PC-9 (cell line): ENCODE results near the gene TPRG1L.

ENCODE experiments used
- EZH2 ChIP-seq: fragments of 200-600 bp; sonication (generic); IDR thresholded peaks from 2 replicates; pipeline ENCODE4 v1.8.0; 2017; ENCODE audit warnings: antibody characterized with exemption, low read depth
- TF ChIP-seq, protein P1 (sequence below): fragments of 200-600 bp; sonication (generic); conservative IDR thresholded peaks from 2 replicates; pipeline ENCODE4 v1.6.1; 2017; ENCODE audit warnings: mixed run types, antibody characterized with exemption, mild to moderate bottlenecking, moderate library complexity

DNA sequence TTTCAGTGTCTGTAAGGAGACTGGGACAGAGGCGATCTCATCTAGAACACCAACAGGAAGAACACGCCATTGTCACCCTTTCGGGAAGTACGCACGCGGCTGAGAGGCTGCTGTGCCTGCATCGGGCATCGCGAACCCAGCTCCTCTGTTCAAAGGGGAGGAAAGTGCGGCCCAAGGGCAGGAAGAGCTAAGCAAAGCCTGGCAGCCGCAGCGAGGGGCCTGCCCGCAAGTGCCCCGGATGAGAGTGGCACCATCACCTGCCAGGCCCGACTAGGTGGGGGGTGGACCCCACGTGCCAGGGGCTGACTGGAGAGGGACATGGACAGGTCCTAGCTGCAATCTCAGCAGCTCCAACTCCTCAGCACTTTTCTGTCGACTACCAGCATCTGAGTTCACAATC, 7.5 kb downstream of the TPRG1L start:
- TF ChIP-seq, protein P1, sequence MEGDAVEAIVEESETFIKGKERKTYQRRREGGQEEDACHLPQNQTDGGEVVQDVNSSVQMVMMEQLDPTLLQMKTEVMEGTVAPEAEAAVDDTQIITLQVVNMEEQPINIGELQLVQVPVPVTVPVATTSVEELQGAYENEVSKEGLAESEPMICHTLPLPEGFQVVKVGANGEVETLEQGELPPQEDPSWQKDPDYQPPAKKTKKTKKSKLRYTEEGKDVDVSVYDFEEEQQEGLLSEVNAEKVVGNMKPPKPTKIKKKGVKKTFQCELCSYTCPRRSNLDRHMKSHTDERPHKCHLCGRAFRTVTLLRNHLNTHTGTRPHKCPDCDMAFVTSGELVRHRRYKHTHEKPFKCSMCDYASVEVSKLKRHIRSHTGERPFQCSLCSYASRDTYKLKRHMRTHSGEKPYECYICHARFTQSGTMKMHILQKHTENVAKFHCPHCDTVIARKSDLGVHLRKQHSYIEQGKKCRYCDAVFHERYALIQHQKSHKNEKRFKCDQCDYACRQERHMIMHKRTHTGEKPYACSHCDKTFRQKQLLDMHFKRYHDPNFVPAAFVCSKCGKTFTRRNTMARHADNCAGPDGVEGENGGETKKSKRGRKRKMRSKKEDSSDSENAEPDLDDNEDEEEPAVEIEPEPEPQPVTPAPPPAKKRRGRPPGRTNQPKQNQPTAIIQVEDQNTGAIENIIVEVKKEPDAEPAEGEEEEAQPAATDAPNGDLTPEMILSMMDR, result no peak
- TF ChIP-seq EZH2, result no peak
